K562 (cell line): ENCODE measurements around the gene MACF1. TPM values are rescaled to one million over a fixed set of nuclear protein-coding genes. Genes with fewer than 3 reads are reported as not detected.

Experiments used
- ARHGAP35 ChIP-seq: fragments of 450-650 bp; IDR thresholded peaks from 2 replicates; pipeline ENCODE4 v1.6.1; 2018; ENCODE audit not compliant: partially characterized antibody
- BHLHE40 ChIP-seq: IDR thresholded peaks from 2 replicates; pipeline ENCODE4 v1.6.1; 2011; ENCODE audit warnings: low read length, improper control_type of control experiment
- CLOCK ChIP-seq: fragments of 250-450 bp; sonication (Bioruptor Pico); IDR thresholded peaks from 2 replicates; pipeline ENCODE4 v1.4.0; 2020; ENCODE audit warnings: mild to moderate bottlenecking, moderate library complexity, borderline replicate concordance
- CUX1 ChIP-seq: fragments of 200-800 bp; sonication (Bioruptor generic); IDR thresholded peaks from 2 replicates; pipeline ENCODE4 v1.6.1; 2016; ENCODE audit warnings: missing genetic modification characterization, missing compliant biosample characterization
- CXXC5 ChIP-seq: fragments of 250-450 bp; sonication (Bioruptor Pico); IDR thresholded peaks from 2 replicates; pipeline ENCODE4 v1.8.0; 2022; ENCODE audit warnings: inconsistent platforms, mild to moderate bottlenecking, moderate library complexity
- ELF4 ChIP-seq: fragments of 450-650 bp; formaldehyde crosslinking; IDR thresholded peaks from 2 replicates; pipeline ENCODE4 v1.4.0; 2022; ENCODE audit warnings: missing genetic modification characterization
- FIP1L1 ChIP-seq: fragments of 200-400 bp; formaldehyde crosslinking; IDR thresholded peaks from 2 replicates; pipeline ENCODE4 v1.6.1; 2018; ENCODE audit warnings: mild to moderate bottlenecking, low read depth, low read length; ENCODE audit not compliant: poor library complexity, severe bottlenecking
- RAD51 ChIP-seq: fragments of 450-650 bp; IDR thresholded peaks from 2 replicates; pipeline ENCODE4 v1.7.1; 2016; ENCODE audit warnings: low read depth, mild to moderate bottlenecking, borderline replicate concordance
- TAF1 ChIP-seq: IDR thresholded peaks from 2 replicates; pipeline ENCODE4 v1.6.1; 2011; ENCODE audit warnings: mild to moderate bottlenecking, low read length, moderate library complexity; ENCODE audit not compliant: insufficient read depth, control insufficient read depth, severe bottlenecking; ENCODE audit errors: extremely low read depth
- polyA plus RNA-seq, 8 experiments: library from polyadenylated mRNA; depleted of rRNA in 4 of 8; stranded (reverse) in 5 of 8; unstranded in 3 of 8; fragments of >200 nt; fragmentation: Nextera tagmentation in 2 of 8; fragmentation: Illumina TruSeq in 1 of 8; extraction: Ambion mirVana in 2 of 8; extraction: Trizol in 1 of 8; gene quantifications; 2 replicates each; pipeline versions ENCODE4 v1.2.1 to v1.2.3, GENCODE V29; 2011 to 2014; ENCODE audit warnings: inconsistent platforms in 1 of 8, missing spikeins in 1 of 8
- total RNA-seq, 7 experiments: library from RNA; depleted of rRNA in 6 of 7; stranded (reverse); fragments of >200 nt in 6 of 7; fragmentation: Illumina TruSeq in 2 of 7; extraction: Trizol in 2 of 7; gene quantifications; 2 replicates each; pipeline versions ENCODE4 v1.2.1 to v1.2.3, GENCODE V29; 2011 to 2021; ENCODE audit warnings: low replicate concordance in 1 of 7
- TF ChIP-seq, protein P1 (sequence below), 2 experiments: fragments of 250-450 bp in 1 of 2; fragments of 450-650 bp in 1 of 2; sonication (Bioruptor Pico) in 1 of 2; IDR thresholded peaks; 2 replicates each; pipeline versions ENCODE4 v1.6.1 to v1.8.0; 2016 to 2021; ENCODE audit warnings: mild to moderate bottlenecking in 2 of 2, moderate library complexity in 2 of 2, missing compliant biosample characterization in 1 of 2, missing genetic modification characterization in 1 of 2
- TF ChIP-seq, protein P2 (sequence below): fragments of 450-650 bp; IDR thresholded peaks from 2 replicates; pipeline ENCODE4 v1.6.1; 2016; ENCODE audit warnings: mild to moderate bottlenecking
- TF ChIP-seq, protein P3 (sequence below): fragments of 450-650 bp; formaldehyde crosslinking; IDR thresholded peaks from 2 replicates; pipeline ENCODE4 v1.4.0; 2022; ENCODE audit warnings: mild to moderate bottlenecking, moderate library complexity

MACF1 gene
- total and polyA plus RNA-seq, 9 of the 15 experiments (the other 6 are each of a cell fraction or from before 2014, with no cell fraction given) = 13.2 to 232 (median 112) TPM

DNA sequence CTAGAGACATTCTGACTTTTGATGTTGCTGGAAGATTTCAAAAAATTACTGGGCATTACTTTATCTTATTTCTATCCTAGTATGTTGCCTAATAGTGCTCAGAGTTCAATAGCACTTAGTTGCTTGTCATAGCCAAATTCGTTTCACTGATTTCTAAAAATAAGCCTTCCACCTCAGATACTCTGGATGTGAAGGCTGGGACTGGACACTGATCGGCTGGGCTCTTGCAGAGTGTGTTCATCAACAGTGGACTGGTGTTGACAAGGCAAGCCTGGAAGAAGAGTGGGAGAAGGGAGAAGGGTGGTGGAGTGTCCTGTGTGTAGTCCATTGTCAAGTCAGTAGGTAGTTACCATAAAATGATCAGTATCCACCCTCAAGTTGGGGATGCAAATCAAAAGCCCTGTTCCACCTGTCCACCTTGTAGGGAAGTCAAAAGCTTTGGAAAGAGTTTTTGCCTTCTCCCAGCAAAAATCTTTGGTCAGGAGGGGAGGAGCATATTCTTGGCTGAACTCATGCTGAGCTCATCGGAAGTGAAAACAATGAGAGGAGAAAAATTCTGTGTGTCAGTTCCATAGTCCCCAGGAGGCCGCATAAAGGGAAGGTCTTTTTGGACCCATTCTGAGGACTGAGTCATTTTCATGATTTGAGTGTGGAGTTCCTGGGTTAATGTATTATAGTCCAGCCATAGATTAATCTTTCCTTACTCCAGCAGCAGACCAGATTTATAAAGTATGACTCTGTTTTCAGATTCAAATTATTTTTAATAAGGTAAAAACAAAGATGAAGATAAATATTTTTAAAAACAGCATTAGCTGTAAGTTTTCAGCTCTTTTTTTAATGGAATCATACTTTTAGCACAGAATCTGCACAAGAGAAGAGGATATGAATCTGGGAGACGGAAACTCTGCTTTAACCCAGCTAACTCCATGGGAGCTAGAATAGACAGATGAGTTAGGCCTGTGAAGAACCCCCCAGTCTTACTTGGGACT is 187.5 kb downstream of the MACF1 start (continued):
- TF ChIP-seq CUX1 (CRISPR knock-in tag) = peak; percentile 75
- TF ChIP-seq TAF1 = peak; percentile 42
- no peak for TF ChIP-seq ARHGAP35
- TF ChIP-seq, protein P1, sequence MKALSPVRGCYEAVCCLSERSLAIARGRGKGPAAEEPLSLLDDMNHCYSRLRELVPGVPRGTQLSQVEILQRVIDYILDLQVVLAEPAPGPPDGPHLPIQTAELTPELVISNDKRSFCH (CRISPR knock-in tag; IDR thresholded peaks at IDR 0.05) = no peak
- TF ChIP-seq, protein P1 (tag; IDR thresholded peaks at IDR 0.05) = no peak
- TF ChIP-seq, protein P2, sequence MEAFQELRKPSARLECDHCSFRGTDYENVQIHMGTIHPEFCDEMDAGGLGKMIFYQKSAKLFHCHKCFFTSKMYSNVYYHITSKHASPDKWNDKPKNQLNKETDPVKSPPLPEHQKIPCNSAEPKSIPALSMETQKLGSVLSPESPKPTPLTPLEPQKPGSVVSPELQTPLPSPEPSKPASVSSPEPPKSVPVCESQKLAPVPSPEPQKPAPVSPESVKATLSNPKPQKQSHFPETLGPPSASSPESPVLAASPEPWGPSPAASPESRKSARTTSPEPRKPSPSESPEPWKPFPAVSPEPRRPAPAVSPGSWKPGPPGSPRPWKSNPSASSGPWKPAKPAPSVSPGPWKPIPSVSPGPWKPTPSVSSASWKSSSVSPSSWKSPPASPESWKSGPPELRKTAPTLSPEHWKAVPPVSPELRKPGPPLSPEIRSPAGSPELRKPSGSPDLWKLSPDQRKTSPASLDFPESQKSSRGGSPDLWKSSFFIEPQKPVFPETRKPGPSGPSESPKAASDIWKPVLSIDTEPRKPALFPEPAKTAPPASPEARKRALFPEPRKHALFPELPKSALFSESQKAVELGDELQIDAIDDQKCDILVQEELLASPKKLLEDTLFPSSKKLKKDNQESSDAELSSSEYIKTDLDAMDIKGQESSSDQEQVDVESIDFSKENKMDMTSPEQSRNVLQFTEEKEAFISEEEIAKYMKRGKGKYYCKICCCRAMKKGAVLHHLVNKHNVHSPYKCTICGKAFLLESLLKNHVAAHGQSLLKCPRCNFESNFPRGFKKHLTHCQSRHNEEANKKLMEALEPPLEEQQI = 0 out of 2 replicates have a peak, but pooled peaks have one; percentile 56
- TF ChIP-seq CXXC5 = peak; percentile 53; the same call in 1 of the 2 replicates
- TF ChIP-seq BHLHE40 = no peak
- no peak for TF ChIP-seq ELF4
- TF ChIP-seq, protein P3, sequence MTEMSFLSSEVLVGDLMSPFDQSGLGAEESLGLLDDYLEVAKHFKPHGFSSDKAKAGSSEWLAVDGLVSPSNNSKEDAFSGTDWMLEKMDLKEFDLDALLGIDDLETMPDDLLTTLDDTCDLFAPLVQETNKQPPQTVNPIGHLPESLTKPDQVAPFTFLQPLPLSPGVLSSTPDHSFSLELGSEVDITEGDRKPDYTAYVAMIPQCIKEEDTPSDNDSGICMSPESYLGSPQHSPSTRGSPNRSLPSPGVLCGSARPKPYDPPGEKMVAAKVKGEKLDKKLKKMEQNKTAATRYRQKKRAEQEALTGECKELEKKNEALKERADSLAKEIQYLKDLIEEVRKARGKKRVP (CRISPR knock-in tag) = 0 out of 2 replicates have a peak, but pooled peaks have one; percentile 8
- no peak; the same call in 1 of the 2 replicates for TF ChIP-seq RAD51
- no peak for TF ChIP-seq CLOCK (CRISPR knock-in tag)
- no peak for TF ChIP-seq FIP1L1
